Heart right ventricle (tissue), 16 donors: ENCODE data around the gene PRR5L. TPM values are rescaled to one million over a fixed set of nuclear protein-coding genes. Genes with fewer than 3 reads are reported as not detected.
A peak's percentile ranks its signal among the peaks of the same experiment; 100 is the strongest.

Experiments used
- ATAC-seq, 8 donors: fragments of 200-7000 bp; cut with Tn5 transposase; one replicate each; pipeline ENCODE4 v1.9.1; 2020; ENCODE audit warnings: mild to moderate bottlenecking in 8 of 8, moderate library complexity in 8 of 8, moderate number of reproducible peaks in 1 of 8
- DNase-seq, 2 donors: peaks; one replicate each; pipeline ENCODE4 v3.0.0-alpha.2; 2020
- H3K27ac ChIP-seq, 10 donors: fragments of 200-600 bp; sonication (generic) in 2 of 10; one replicate each; pipeline versions ENCODE4 v1.5.0 to v1.8.0; 2020 to 2022; ENCODE audit warnings: mild to moderate bottlenecking in 3 of 10
- H3K27me3 ChIP-seq, 7 donors: fragments of 200-600 bp; one replicate each; pipeline ENCODE4 v1.8.0; 2021 to 2022; ENCODE audit warnings: mild to moderate bottlenecking in 2 of 7
- H3K36me3 ChIP-seq, 9 donors: fragments of 200-600 bp; sonication (generic) in 1 of 9; one replicate each; pipeline versions ENCODE4 v1.5.0 to v1.8.0; 2020 to 2022; ENCODE audit warnings: mild to moderate bottlenecking in 2 of 9
- H3K4me1 ChIP-seq, 9 donors: fragments of 200-600 bp; sonication (generic) in 1 of 9; one replicate each; pipeline versions ENCODE4 v1.5.0 to v1.8.0; 2020 to 2022; ENCODE audit warnings: mild to moderate bottlenecking in 4 of 9
- H3K4me3 ChIP-seq, 10 donors: fragments of 200-600 bp; sonication (generic) in 2 of 10; one replicate each; pipeline versions ENCODE4 v1.5.0 to v1.8.0; 2020 to 2022; ENCODE audit warnings: mild to moderate bottlenecking in 7 of 10, moderate library complexity in 2 of 10
- H3K9me3 ChIP-seq, 11 donors: fragments of 200-600 bp in 10 of 11; sonication (generic) in 2 of 11; one replicate each; pipeline versions ENCODE4 v1.5.0 to v1.8.0; 2013 to 2022; ENCODE audit warnings: mild to moderate bottlenecking in 2 of 11, control low read depth in 1 of 11, moderate library complexity in 1 of 11
- whole genome bisulfite sequencing, 2 donors: extraction: QIAGEN DNeasy Blood & Tissue Kit; methylation state at CpG; one replicate each; pipeline ENCODE4 v1.1.7; 2013; ENCODE audit warnings: inconsistent platforms in 1 of 2; 5-methylcytosine and 5-hydroxymethylcytosine counted together
- intact Hi-C, 10 donors: fragments of 100-400 bp; cut with DNase I; formaldehyde crosslinking; loops; one replicate each; pipeline versions ENCODE4 v1.11.1 to v1.14.2; 2022
- polyA plus RNA-seq, 2 donors: library from polyadenylated mRNA; stranded (reverse); fragments of 200-250 nt; gene quantifications; one replicate each; pipeline ENCODE4 v1.2.3, GENCODE V29; 2013
- total RNA-seq, 10 donors: library from RNA; stranded (reverse); fragmentation: NEBNext Ultra II Directional in 3 of 10; extraction: Animal tissue kit (Norgen Biotek cat#: 25700) in 3 of 10; gene quantifications; one replicate each; pipeline versions ENCODE4 v1.2.1 to v1.2.4, GENCODE V29; 2021 to 2023
- TF ChIP-seq, protein P1 (sequence below), 9 donors: fragments of 200-600 bp; sonication (generic) in 2 of 9; IDR thresholded peaks; one replicate each; pipeline versions ENCODE4 v1.5.0 to v1.8.0; 2021 to 2022; ENCODE audit warnings: antibody characterized with exemption in 9 of 9, mild to moderate bottlenecking in 5 of 9, moderate library complexity in 1 of 9
- donor health status: Arrhythmogenic right ventricular cardiomyopathy.
- donor health status: ischemic (EF 13 %, LVEDD 7.1; RV severe dilation, severe dysfunction).
- donor health status: healthy with polysubstance abuse.
- donor health status: DM: no; HTN: yes; CAD: no.
- donor health status: DM: no; HTN: no; CAD: no.
- donor health status: ischemic (EF 25% LVEDD 6.9; RV normal size, moderate dysfunction).
- donor health status: ischemic (EF 25% LVEDD 5.7; RV mildly dilated, moderate dysfunction).
- donor health status: healthy.
- donor health status: DM: yes; HTN: yes; CAD: no.
- donor health status: Ischemic cardiomyopathy.
- donor health status: ischemic (EF 35%, LVEDD 5.7; RV mildly dilated, moderate dysfunction).
- donor health status: nonischemic (EF 11% LVEDD 7.7; RV severe dilation, severe dysfunction).
- donor health status: DM: yes; HTN: yes; CAD: no.
- donor health status: PGD.
- donor health status: ischemic (EF 29% LVEDD 5.4; RV normal size, mild dysfunction).
- donor health status: nonischemic (EF 23%, LVEDD 6.1; RV moderate dilation, normal function).

PRR5L gene
- total and polyA plus RNA-seq, 12 donors = 0.80 to 10.7 (median 2.4) TPM

DNA sequence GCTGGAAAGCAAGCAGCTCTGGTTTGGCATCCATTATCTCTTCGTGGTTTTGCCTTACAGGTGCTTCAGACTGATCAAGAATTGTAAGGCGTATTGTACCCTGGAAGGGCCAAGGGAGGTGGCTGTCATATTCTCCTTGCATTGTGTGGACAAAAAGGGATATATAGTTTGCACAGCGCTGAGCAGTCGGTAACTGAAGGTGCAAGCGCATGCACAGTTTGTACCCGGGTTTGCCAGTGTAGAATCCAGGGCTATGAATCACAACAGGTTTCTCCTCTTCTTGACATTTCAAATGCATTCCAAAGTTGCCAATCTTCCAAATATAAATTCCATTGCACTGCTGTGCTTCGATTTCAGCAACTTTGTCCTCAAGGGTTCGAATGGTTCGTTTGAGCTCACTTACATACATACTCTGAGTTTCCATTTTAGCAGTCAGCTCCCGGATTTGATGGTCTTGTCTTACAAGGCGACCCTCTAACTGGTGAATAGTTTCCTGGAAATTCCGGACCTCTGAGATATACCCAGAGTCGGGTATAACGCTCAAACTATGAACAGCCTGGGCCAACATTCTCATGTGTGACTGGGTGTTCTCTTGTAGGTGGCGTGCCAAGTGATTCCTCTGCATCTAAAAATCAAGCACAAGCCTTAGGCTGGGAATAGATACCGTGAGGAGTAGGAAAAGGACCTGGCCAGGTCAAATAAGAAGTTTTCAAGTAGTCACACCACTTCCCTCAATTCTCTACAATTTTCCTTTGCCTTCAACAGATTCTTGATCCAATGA lies 194.1 kb downstream of the PRR5L start:
- peak in 3 of 8 donors; percentile 31 to 53 (median 33) for ATAC-seq
- TF ChIP-seq, protein P1, sequence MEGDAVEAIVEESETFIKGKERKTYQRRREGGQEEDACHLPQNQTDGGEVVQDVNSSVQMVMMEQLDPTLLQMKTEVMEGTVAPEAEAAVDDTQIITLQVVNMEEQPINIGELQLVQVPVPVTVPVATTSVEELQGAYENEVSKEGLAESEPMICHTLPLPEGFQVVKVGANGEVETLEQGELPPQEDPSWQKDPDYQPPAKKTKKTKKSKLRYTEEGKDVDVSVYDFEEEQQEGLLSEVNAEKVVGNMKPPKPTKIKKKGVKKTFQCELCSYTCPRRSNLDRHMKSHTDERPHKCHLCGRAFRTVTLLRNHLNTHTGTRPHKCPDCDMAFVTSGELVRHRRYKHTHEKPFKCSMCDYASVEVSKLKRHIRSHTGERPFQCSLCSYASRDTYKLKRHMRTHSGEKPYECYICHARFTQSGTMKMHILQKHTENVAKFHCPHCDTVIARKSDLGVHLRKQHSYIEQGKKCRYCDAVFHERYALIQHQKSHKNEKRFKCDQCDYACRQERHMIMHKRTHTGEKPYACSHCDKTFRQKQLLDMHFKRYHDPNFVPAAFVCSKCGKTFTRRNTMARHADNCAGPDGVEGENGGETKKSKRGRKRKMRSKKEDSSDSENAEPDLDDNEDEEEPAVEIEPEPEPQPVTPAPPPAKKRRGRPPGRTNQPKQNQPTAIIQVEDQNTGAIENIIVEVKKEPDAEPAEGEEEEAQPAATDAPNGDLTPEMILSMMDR (IDR thresholded peaks at IDR 0.05) = no peak
- intact Hi-C loops = loop anchor here in 2 of 10 donors (5.0 to 10.0 kb wide), 2 partner anchors 198 to 875 kb away; partner anchors contain the start of gene FJX1 (in 1 of the 2)
- Histone ChIP-seq H3K4me3 (no peak overlapping the region), H3K27ac (no peak overlapping the region), H3K4me1 (peaks cover 0 to 49% (median 20%) of the 10 kb centered on the region in 9 donors), H3K36me3 (peaks cover 0 to 98% (median 36%) of the 10 kb centered on the region in 9 donors), H3K9me3 (no peaks in the 10 kb centered on the region), H3K27me3 (no peaks in the 10 kb centered on the region)
- DNase-seq = no peak
- 86% methylated on average over 16 of the region's 16 CpGs for WGBS, 2 donors

DNA sequence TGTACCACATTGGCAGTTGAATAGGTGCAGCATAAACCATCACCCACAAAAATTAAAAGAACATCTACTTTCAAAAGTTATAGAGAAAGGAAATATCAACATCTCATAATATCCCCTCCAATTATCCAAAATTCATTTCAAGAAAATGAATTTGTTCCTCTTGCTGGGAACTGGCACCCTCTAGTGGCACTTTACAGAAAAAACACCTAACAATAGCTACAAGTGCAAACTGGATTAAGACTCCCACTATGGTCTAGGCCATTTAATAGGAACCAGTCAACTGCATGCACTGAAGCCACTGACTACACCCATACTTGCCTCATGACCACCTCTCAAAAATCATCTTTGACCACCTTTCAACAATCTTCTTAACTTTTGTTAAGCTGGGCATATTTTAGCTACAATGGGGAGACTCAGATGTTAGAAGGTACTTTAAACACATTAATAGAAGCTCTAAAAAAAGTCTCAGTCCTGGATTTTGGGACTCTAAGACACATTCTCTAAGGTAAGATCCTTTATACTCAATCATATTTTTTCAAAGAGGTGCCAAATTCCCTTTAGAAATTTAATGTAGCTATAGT lies 196.7 kb downstream of the PRR5L start:
- H3K36me3 ChIP-seq = peaks cover 0 to 100% (median 49%) of the 10 kb centered on the region in 9 donors
- peaks cover 0 to 29% (median 7%) of the 10 kb centered on the region in 9 donors for H3K4me1 ChIP-seq
- TF ChIP-seq, protein P1 (IDR thresholded peaks at IDR 0.05) = peak; percentile 62 to 91 (median 81)
- peak in 2 of 8 donors; percentile 58 to 63 for ATAC-seq
- intact Hi-C loops = loop anchor here in 2 of 10 donors (5.0 to 10.0 kb wide), 2 partner anchors 201 to 878 kb away; partner anchors contain the start of gene FJX1 (in 1 of the 2)
- no peak overlapping the region for H3K4me3 ChIP-seq
- H3K9me3 ChIP-seq = no peaks in the 10 kb centered on the region
- no peak overlapping the region for H3K27ac ChIP-seq
- H3K27me3 ChIP-seq = no peaks in the 10 kb centered on the region
- DNase-seq = peak in 1 of 2 donors; percentile 27

DNA sequence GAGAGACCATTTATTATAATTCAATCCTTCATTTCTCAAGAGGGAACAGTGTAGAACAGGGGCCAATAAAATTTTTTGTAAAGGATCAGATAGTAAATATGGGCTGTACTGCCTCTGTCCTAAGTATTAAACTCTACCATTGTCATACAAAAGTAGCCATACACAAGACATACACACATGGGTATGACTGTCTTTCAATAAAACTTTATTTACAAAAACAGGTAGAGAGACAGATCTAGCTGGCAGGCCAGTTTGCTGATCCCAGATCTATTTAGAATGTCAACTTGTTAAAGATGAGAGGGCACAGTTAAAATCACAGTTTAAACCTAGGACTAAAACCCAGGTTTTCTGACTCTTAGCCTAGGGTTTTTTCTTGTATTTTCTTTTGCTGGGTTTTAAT lies 197.2 kb downstream of the PRR5L start:
- TF ChIP-seq, protein P1 (IDR thresholded peaks at IDR 0.05) = no peak
- peaks cover 0 to 24% (median 2%) of the 10 kb centered on the region in 9 donors for H3K4me1 ChIP-seq
- DNase-seq = no peak
- no peak for ATAC-seq
- no peaks in the 10 kb centered on the region for H3K9me3 ChIP-seq
- H3K4me3 ChIP-seq = no peak overlapping the region
- H3K36me3 ChIP-seq = peaks cover 0 to 100% (median 49%) of the 10 kb centered on the region in 9 donors
- H3K27me3 ChIP-seq = no peaks in the 10 kb centered on the region
- intact Hi-C loops = loop anchor here in 2 of 10 donors (5.0 to 10.0 kb wide), 2 partner anchors 201 to 879 kb away; partner anchors contain the start of gene FJX1 (in 1 of the 2)
- H3K27ac ChIP-seq = no peak overlapping the region

DNA sequence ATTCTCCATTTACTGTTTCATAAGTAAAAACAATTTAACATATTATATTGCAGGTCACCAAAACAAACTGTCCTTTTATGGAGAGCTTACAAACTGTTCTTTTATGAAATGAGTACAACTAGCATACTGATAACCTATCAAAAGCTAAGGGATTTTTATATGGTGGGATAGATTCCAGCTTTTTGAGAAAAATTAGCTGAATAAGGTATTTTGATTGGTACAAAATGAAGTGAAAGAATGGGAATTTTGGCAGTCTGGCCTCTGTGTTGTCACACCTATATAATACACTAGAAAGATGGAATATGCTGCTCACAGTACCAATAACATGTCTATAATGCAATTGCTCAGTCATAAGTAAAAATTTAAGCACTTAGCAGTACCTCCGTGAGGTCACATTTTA lies 202.6 kb downstream of the PRR5L start:
- no peak overlapping the region for H3K27ac ChIP-seq
- peaks cover 8 to 46% (median 38%) of the 10 kb centered on the region in 9 donors for H3K4me1 ChIP-seq
- no peak overlapping the region for H3K4me3 ChIP-seq
- DNase-seq (no peak), ATAC-seq (no peak)
- peaks cover 0 to 87% (median 36%) of the 10 kb centered on the region in 9 donors for H3K36me3 ChIP-seq
- no peaks in the 10 kb centered on the region for H3K27me3 ChIP-seq
- intact Hi-C loops = loop anchor here in 2 of 10 donors (5.0 to 10.0 kb wide), 2 partner anchors 206 to 884 kb away; partner anchors contain the start of gene FJX1 (in 1 of the 2)
- 93 to 97% methylated on average over 1 of the region's 1 CpG for WGBS, 2 donors
- TF ChIP-seq, protein P1 (IDR thresholded peaks at IDR 0.05) = no peak
- no peaks in the 10 kb centered on the region for H3K9me3 ChIP-seq
